ENCODE data around the gene PLEKHA7.
A peak's percentile ranks its signal among the peaks of the same experiment; 100 is the strongest.

DNA sequence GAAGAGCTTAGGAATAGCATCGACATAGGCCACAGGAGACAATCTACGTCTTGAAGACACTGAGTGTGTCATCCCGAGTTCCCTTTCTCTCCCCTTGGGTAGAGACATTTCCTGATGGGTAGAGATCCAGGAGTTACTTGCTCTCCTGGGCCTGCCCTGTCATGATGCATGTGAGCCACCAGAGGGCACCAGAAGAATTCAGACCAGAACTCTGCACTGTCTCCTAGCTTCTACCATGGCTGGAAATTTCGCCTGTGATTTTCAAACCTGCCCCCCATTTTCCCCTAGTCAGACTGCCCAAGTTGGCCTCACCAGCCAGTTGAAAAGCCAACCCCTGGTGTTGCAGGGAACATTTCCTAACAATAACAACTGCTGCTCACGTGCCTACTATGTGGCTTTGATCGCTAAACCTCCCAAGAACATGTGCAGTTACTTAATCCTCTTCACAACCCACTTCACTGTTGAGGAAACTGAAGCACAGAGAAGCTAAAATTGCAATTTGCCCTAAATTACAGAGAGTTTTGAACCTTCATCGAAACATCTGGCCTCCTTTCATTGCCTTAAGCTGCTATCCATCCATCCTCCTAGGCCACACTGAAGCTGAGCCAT, 228.6 kb downstream of the PLEKHA7 start:
- TF ChIP-seq, protein P1, sequence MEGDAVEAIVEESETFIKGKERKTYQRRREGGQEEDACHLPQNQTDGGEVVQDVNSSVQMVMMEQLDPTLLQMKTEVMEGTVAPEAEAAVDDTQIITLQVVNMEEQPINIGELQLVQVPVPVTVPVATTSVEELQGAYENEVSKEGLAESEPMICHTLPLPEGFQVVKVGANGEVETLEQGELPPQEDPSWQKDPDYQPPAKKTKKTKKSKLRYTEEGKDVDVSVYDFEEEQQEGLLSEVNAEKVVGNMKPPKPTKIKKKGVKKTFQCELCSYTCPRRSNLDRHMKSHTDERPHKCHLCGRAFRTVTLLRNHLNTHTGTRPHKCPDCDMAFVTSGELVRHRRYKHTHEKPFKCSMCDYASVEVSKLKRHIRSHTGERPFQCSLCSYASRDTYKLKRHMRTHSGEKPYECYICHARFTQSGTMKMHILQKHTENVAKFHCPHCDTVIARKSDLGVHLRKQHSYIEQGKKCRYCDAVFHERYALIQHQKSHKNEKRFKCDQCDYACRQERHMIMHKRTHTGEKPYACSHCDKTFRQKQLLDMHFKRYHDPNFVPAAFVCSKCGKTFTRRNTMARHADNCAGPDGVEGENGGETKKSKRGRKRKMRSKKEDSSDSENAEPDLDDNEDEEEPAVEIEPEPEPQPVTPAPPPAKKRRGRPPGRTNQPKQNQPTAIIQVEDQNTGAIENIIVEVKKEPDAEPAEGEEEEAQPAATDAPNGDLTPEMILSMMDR (conservative IDR thresholded peaks at IDR 0.05; ENCODE audit: low read depth, low read length) = peak; percentile 83
- no peak for TF ChIP-seq EZH2phosphoT487 (IDR thresholded peaks at IDR 0.05; ENCODE audit: borderline replicate concordance, low read length)

Measured in PC-3 (cell line).